Esophagus (tissue), 2 donors: Measurements from ENCODE around the gene IL1RAPL1. TPM values are rescaled to one million over a fixed set of nuclear protein-coding genes. Genes with fewer than 3 reads are reported as not detected.

ENCODE experiments used
- H3K27ac ChIP-seq, 2 donors: one replicate each; pipeline ENCODE4 v1.5.1; 2013; ENCODE audit warnings: low read depth in 2 of 2, mild to moderate bottlenecking in 2 of 2, inconsistent platforms in 1 of 2, low read length in 1 of 2, moderate library complexity in 1 of 2
- H3K27me3 ChIP-seq, 2 donors: one replicate each; pipeline ENCODE4 v1.6.1; 2013; ENCODE audit warnings: low read length in 2 of 2, control low read depth in 1 of 2, mild to moderate bottlenecking in 1 of 2; ENCODE audit not compliant: insufficient read depth in 2 of 2, control insufficient read depth in 1 of 2
- H3K36me3 ChIP-seq, 2 donors: one replicate each; pipeline ENCODE4 v1.6.1; 2013; ENCODE audit warnings: low read length in 1 of 2; ENCODE audit not compliant: control insufficient read depth in 2 of 2, insufficient read depth in 2 of 2
- H3K4me1 ChIP-seq, 2 donors: one replicate each; pipeline ENCODE4 v1.6.1; 2013; ENCODE audit warnings: low read length in 1 of 2; ENCODE audit not compliant: control insufficient read depth in 2 of 2, insufficient read depth in 2 of 2
- H3K4me3 ChIP-seq, 2 donors: one replicate each; pipeline ENCODE4 v1.5.1; 2013; ENCODE audit warnings: low read length in 2 of 2, mild to moderate bottlenecking in 2 of 2, low read depth in 1 of 2, moderate library complexity in 1 of 2
- H3K9me3 ChIP-seq, 2 donors: one replicate each; pipeline ENCODE4 v1.6.1; 2013; ENCODE audit warnings: mild to moderate bottlenecking in 2 of 2, low read depth in 1 of 2, low read length in 1 of 2, moderate library complexity in 1 of 2; ENCODE audit not compliant: control insufficient read depth in 2 of 2, insufficient read depth in 1 of 2
- WGBS, 2 donors: extraction: QIAGEN DNeasy Blood & Tissue Kit; methylation state at CpG; one replicate each; pipeline ENCODE4 v1.1.7; 2013; 5-methylcytosine and 5-hydroxymethylcytosine counted together
- polyA plus RNA-seq, 2 donors: library from polyadenylated mRNA; stranded (reverse); fragments of 200-250 nt; gene quantifications; one replicate each; pipeline ENCODE4 v1.2.3, GENCODE V29; 2013
- donor health status: healthy with polysubstance abuse.
- donor health status: Bipolar disorder and iron deficiency.

Gene IL1RAPL1
- polyA plus RNA-seq, 2 donors: 0.02 to 0.04 TPM

- H3K27me3 ChIP-seq: no peaks in the 10 kb centered on the region
- WGBS, 2 donors: 65 to 83% methylated on average over 2 of the region's 2 CpGs
- no peak overlapping the region for H3K4me3 ChIP-seq
- H3K27ac ChIP-seq: no peak overlapping the region
- H3K9me3 ChIP-seq: no peaks in the 10 kb centered on the region
- H3K4me1 ChIP-seq: no peaks in the 10 kb centered on the region
- H3K36me3 ChIP-seq: no peaks in the 10 kb centered on the region
These were observed 1209.9 kb downstream of the IL1RAPL1 start for GRCh38 chrX:29797156-29797555.

- no peaks in the 10 kb centered on the region for H3K36me3 ChIP-seq
- 75 to 88% methylated on average over 2 of the region's 2 CpGs for WGBS, 2 donors
- no peaks in the 10 kb centered on the region for H3K27me3 ChIP-seq
These were observed 1211.2 kb downstream of the IL1RAPL1 start for GRCh38 chrX:29798469-29798868.

GRCh38 chrX:29813174-29813573, 1225.9 kb downstream of the IL1RAPL1 start:
- Histone ChIP-seq H3K27ac (no peak overlapping the region), H3K36me3 (no peaks in the 10 kb centered on the region), H3K4me3 (no peak overlapping the region), H3K9me3 (no peaks in the 10 kb centered on the region), H3K27me3 (no peaks in the 10 kb centered on the region), H3K4me1 (no peaks in the 10 kb centered on the region)

More at GRCh38 chrX:29798469-29798868, 1211.2 kb downstream of the IL1RAPL1 start:
- no peak overlapping the region for H3K4me3 ChIP-seq
- no peaks in the 10 kb centered on the region for H3K4me1 ChIP-seq
- no peaks in the 10 kb centered on the region for H3K9me3 ChIP-seq
- no peak overlapping the region for H3K27ac ChIP-seq

- Histone ChIP-seq H3K27me3 (no peaks in the 10 kb centered on the region), H3K4me1 (no peaks in the 10 kb centered on the region), H3K4me3 (no peak overlapping the region), H3K9me3 (no peaks in the 10 kb centered on the region), H3K36me3 (no peaks in the 10 kb centered on the region), H3K27ac (no peak overlapping the region)
- 57 to 59% methylated on average over 6 of the region's 6 CpGs for WGBS, 2 donors
These were observed 1237.1 kb downstream of the IL1RAPL1 start for GRCh38 chrX:29824176-29824906.

- H3K27ac ChIP-seq: no peak overlapping the region
- H3K36me3 ChIP-seq: no peaks in the 10 kb centered on the region
- H3K4me3 ChIP-seq: no peak overlapping the region
- 82 to 87% methylated on average over 5 of the region's 5 CpGs for WGBS, 2 donors
- H3K9me3 ChIP-seq: no peaks in the 10 kb centered on the region
- H3K4me1 ChIP-seq: no peaks in the 10 kb centered on the region
- H3K27me3 ChIP-seq: no peaks in the 10 kb centered on the region
These were observed 1239.5 kb downstream of the IL1RAPL1 start for GRCh38 chrX:29826742-29827141.

- H3K36me3 ChIP-seq: no peaks in the 10 kb centered on the region
- no peaks in the 10 kb centered on the region for H3K4me1 ChIP-seq
- H3K27ac ChIP-seq: no peak overlapping the region
- H3K4me3 ChIP-seq: no peak overlapping the region
- 70 to 80% methylated on average over 2 of the region's 2 CpGs for WGBS, 2 donors
- no peaks in the 10 kb centered on the region for H3K27me3 ChIP-seq
- H3K9me3 ChIP-seq: no peaks in the 10 kb centered on the region
These were observed 1247.1 kb downstream of the IL1RAPL1 start for GRCh38 chrX:29834311-29834710.

- no peaks in the 10 kb centered on the region for H3K9me3 ChIP-seq
- no peaks in the 10 kb centered on the region for H3K36me3 ChIP-seq
- H3K27me3 ChIP-seq: no peaks in the 10 kb centered on the region
- H3K27ac ChIP-seq: no peak overlapping the region
- H3K4me3 ChIP-seq: no peak overlapping the region
- H3K4me1 ChIP-seq: no peaks in the 10 kb centered on the region
These were observed 1247.5 kb downstream of the IL1RAPL1 start for GRCh38 chrX:29834764-29835163.

- WGBS, 2 donors: 51 to 65% methylated on average over 3 of the region's 3 CpGs
- no peak overlapping the region for H3K27ac ChIP-seq
- no peaks in the 10 kb centered on the region for H3K36me3 ChIP-seq
- no peaks in the 10 kb centered on the region for H3K9me3 ChIP-seq
- H3K4me3 ChIP-seq: no peak overlapping the region
- H3K27me3 ChIP-seq: no peaks in the 10 kb centered on the region
- no peaks in the 10 kb centered on the region for H3K4me1 ChIP-seq
These were observed 1254.5 kb downstream of the IL1RAPL1 start for GRCh38 chrX:29841750-29842149.

- Histone ChIP-seq H3K27me3 (no peaks in the 10 kb centered on the region), H3K36me3 (no peaks in the 10 kb centered on the region), H3K4me1 (no peaks in the 10 kb centered on the region), H3K9me3 (no peaks in the 10 kb centered on the region), H3K27ac (no peak overlapping the region), H3K4me3 (no peak overlapping the region)
- WGBS, 2 donors: 57 to 62% methylated on average over 4 of the region's 4 CpGs
These were observed 1255.3 kb downstream of the IL1RAPL1 start for GRCh38 chrX:29842552-29842951.

- H3K27me3 ChIP-seq: no peaks in the 10 kb centered on the region
- H3K4me1 ChIP-seq: no peaks in the 10 kb centered on the region
- H3K9me3 ChIP-seq: no peaks in the 10 kb centered on the region
These were observed 1264.8 kb downstream of the IL1RAPL1 start for GRCh38 chrX:29851857-29852605.

More at GRCh38 chrX:29851857-29852605, 1264.8 kb downstream of the IL1RAPL1 start:
- Histone ChIP-seq H3K27ac (no peak overlapping the region), H3K36me3 (no peaks in the 10 kb centered on the region), H3K4me3 (no peak overlapping the region)
- 29 to 35% methylated on average over 4 of the region's 4 CpGs for WGBS, 2 donors
